IMR-90 (cell line): Measurements from ENCODE around the gene DLG3. TPM values are rescaled to one million over a fixed set of nuclear protein-coding genes. Genes with fewer than 3 reads are reported as not detected.

Experiments
- ATAC-seq: fragments of 200-7000 bp; cut with Tn5 transposase; 2 replicates; pipeline ENCODE4 v1.9.1; 2020; ENCODE audit warnings: low read depth, mild to moderate bottlenecking, moderate library complexity
- BruUV-seq: library from RNA; stranded (reverse); fragments of 400-500 nt; replicated peaks from 2 replicates; lab custom pipeline; 2021; lab: Mats Ljungman, UMichigan
- CTCF ChIA-PET: fragments of 300-600 bp; formaldehyde crosslinking; extraction: SDS; loops from one replicate; lab custom pipeline; 2021; ENCODE audit warnings: antibody characterized with exemption; lab: Yijun Ruan, JAX
- POLR2A ChIA-PET: fragments of 300-600 bp; sonication (Branson Sonifier 250); formaldehyde crosslinking; loops from one replicate; lab custom pipeline; 2022; ENCODE audit warnings: antibody characterized with exemption; ENCODE audit not compliant: unreplicated experiment; lab: Charles Lee
- DNase-seq: peaks from one replicate; pipeline ENCODE4 v3.0.0; 2013
- H2AFZ ChIP-seq: replicated peaks from 2 replicates; pipeline ENCODE3; 2013; ENCODE audit warnings: low read length, mild to moderate bottlenecking; ENCODE audit not compliant: poor library complexity
- H2AK5ac ChIP-seq: 2 replicates; pipeline ENCODE4 v1.6.1; 2013; ENCODE audit warnings: low read depth, low read length, inconsistent platforms
- H2AK9ac ChIP-seq: replicated peaks from 2 replicates; pipeline ENCODE3; 2013; ENCODE audit warnings: mild to moderate bottlenecking, low read depth, low read length, moderate library complexity; ENCODE audit not compliant: poor library complexity
- H2BK120ac ChIP-seq: 2 replicates; pipeline ENCODE4 v1.6.1; 2013; ENCODE audit warnings: low read depth, low read length, inconsistent platforms
- H2BK15ac ChIP-seq: 3 replicates; pipeline ENCODE4 v1.6.1; 2013; ENCODE audit warnings: low read depth, low read length, inconsistent platforms
- H2BK20ac ChIP-seq: 2 replicates; pipeline ENCODE4 v1.6.1; 2013; ENCODE audit warnings: low read depth, mild to moderate bottlenecking, inconsistent platforms, low read length, moderate library complexity
- H2BK5ac ChIP-seq: 2 replicates; pipeline ENCODE4 v1.6.1; 2013; ENCODE audit warnings: mild to moderate bottlenecking, low read depth, low read length, inconsistent platforms; ENCODE audit not compliant: poor library complexity, severe bottlenecking
- H3K14ac ChIP-seq: replicated peaks from 2 replicates; pipeline ENCODE4 v1.6.1; 2013; ENCODE audit warnings: low read depth, low read length, inconsistent platforms
- H3K18ac ChIP-seq: 2 replicates; pipeline ENCODE4 v1.6.1; 2013; ENCODE audit warnings: low read depth, low read length, control low read depth
- H3K23ac ChIP-seq: 2 replicates; pipeline ENCODE4 v1.6.1; 2013; ENCODE audit warnings: low read depth, low read length, inconsistent platforms
- H3K27ac ChIP-seq: 2 replicates; pipeline ENCODE4 v1.5.1; 2013; ENCODE audit warnings: mild to moderate bottlenecking, control low read depth, low read length; ENCODE audit not compliant: insufficient read depth
- H3K27me3 ChIP-seq: 2 replicates; pipeline ENCODE4 v1.6.1; 2013; ENCODE audit warnings: low read length; ENCODE audit not compliant: control insufficient read depth, insufficient read depth
- H3K36me3 ChIP-seq: 2 replicates; pipeline ENCODE4 v1.6.1; 2013; ENCODE audit warnings: low read length, mixed read lengths; ENCODE audit not compliant: control insufficient read depth, insufficient read depth
- H3K4ac ChIP-seq: 2 replicates; pipeline ENCODE4 v1.6.1; 2013; ENCODE audit warnings: low read depth, low read length, inconsistent platforms
- H3K4me1 ChIP-seq: 2 replicates; pipeline ENCODE4 v1.6.1; 2013; ENCODE audit warnings: low read length, mixed read lengths; ENCODE audit not compliant: control insufficient read depth, insufficient read depth
- H3K4me2 ChIP-seq: 2 replicates; pipeline ENCODE4 v1.6.1; 2013; ENCODE audit warnings: low read depth, mild to moderate bottlenecking, control low read depth, low read length, moderate library complexity
- H3K4me3 ChIP-seq: 2 replicates; pipeline ENCODE4 v1.5.1; 2013; ENCODE audit warnings: low read depth, mild to moderate bottlenecking, control low read depth, low read length, moderate library complexity; ENCODE audit not compliant: insufficient read depth
- H3K56ac ChIP-seq: 2 replicates; pipeline ENCODE4 v1.6.1; 2013; ENCODE audit warnings: low read length, inconsistent platforms; ENCODE audit not compliant: insufficient read depth; ENCODE audit errors: extremely low read depth
- H3K79me1 ChIP-seq, 2 experiments: 2 replicates each; pipeline ENCODE4 v1.6.1; 2013; ENCODE audit warnings: low read length in 2 of 2, inconsistent platforms in 1 of 2, low read depth in 1 of 2
- H3K9ac ChIP-seq: 2 replicates; pipeline ENCODE4 v1.6.1; 2013; ENCODE audit warnings: low read depth, low read length, control low read depth
- H3K9me1 ChIP-seq: 2 replicates; pipeline ENCODE4 v1.6.1; 2013; ENCODE audit warnings: low read length, inconsistent platforms; ENCODE audit not compliant: insufficient read depth
- H3K9me3 ChIP-seq: 2 replicates; pipeline ENCODE4 v1.6.1; 2013; ENCODE audit warnings: low read length; ENCODE audit not compliant: control insufficient read depth, insufficient read depth
- H4K20me1 ChIP-seq: 2 replicates; pipeline ENCODE4 v1.6.1; 2013; ENCODE audit warnings: low read length, inconsistent platforms; ENCODE audit not compliant: insufficient read depth
- H4K5ac ChIP-seq: 2 replicates; pipeline ENCODE4 v1.6.1; 2013; ENCODE audit warnings: mild to moderate bottlenecking, low read depth, low read length, control low read depth
- H4K8ac ChIP-seq, 2 experiments: 2 replicates each; pipeline ENCODE4 v1.6.1; 2013; ENCODE audit warnings: low read depth in 2 of 2, low read length in 2 of 2, control low read depth in 1 of 2, inconsistent platforms in 1 of 2
- H4K91ac ChIP-seq: 2 replicates; pipeline ENCODE4 v1.6.1; 2013; ENCODE audit warnings: low read depth, low read length, inconsistent platforms; ENCODE audit not compliant: insufficient read depth
- BHLHE40 ChIP-seq: fragments of 150-350 bp; IDR thresholded peaks from 2 replicates; pipeline ENCODE4 v1.6.1; 2016; ENCODE audit warnings: mild to moderate bottlenecking, low read depth, low read length
- CEBPB ChIP-seq: IDR thresholded peaks from 2 replicates; pipeline ENCODE4 v1.6.1; 2012; ENCODE audit warnings: low read depth, low read length, improper control_type of control experiment
- CHD1 ChIP-seq: IDR thresholded peaks from 2 replicates; pipeline ENCODE4 v1.6.1; 2012; ENCODE audit warnings: low read depth, low read length, improper control_type of control experiment
- ELK1 ChIP-seq: fragments of 150-350 bp; IDR thresholded peaks from 2 replicates; pipeline ENCODE4 v1.6.1; 2016; ENCODE audit warnings: low read depth, mild to moderate bottlenecking, low read length, moderate library complexity, borderline replicate concordance
- FOS ChIP-seq: fragments of 150-350 bp; IDR thresholded peaks from 2 replicates; pipeline ENCODE4 v1.6.1; 2016; ENCODE audit warnings: low read depth, low read length
- MAZ ChIP-seq: IDR thresholded peaks from 2 replicates; pipeline ENCODE4 v1.6.1; 2012; ENCODE audit warnings: low read depth, mild to moderate bottlenecking, low read length, improper control_type of control experiment, moderate library complexity, borderline replicate concordance
- MXI1 ChIP-seq: IDR thresholded peaks from 2 replicates; pipeline ENCODE4 v1.6.1; 2012; ENCODE audit warnings: low read depth, mild to moderate bottlenecking, low read length, moderate library complexity, borderline replicate concordance
- NFE2L2 ChIP-seq: fragments of 150-350 bp; IDR thresholded peaks from 2 replicates; pipeline ENCODE4 v1.6.1; 2016; ENCODE audit warnings: low read depth, mild to moderate bottlenecking, low read length
- POLR2A ChIP-seq: IDR thresholded peaks from 2 replicates; pipeline ENCODE4 v1.6.1; 2012; ENCODE audit warnings: mild to moderate bottlenecking, low read depth, low read length
- RAD21 ChIP-seq: IDR thresholded peaks from 2 replicates; pipeline ENCODE4 v1.6.1; 2012; ENCODE audit warnings: low read length, improper control_type of control experiment
- RCOR1 ChIP-seq: IDR thresholded peaks from 2 replicates; pipeline ENCODE4 v1.6.1; 2012; ENCODE audit warnings: mild to moderate bottlenecking, low read length, improper control_type of control experiment; ENCODE audit not compliant: insufficient replicate concordance
- RFX5 ChIP-seq: IDR thresholded peaks from 2 replicates; pipeline ENCODE4 v1.8.0; 2012; ENCODE audit warnings: low read depth, mild to moderate bottlenecking, low read length, moderate library complexity
- WGBS, 2 experiments: methylation state at CpG; one replicate each; pipeline versions ENCODE4 v1.1.5 to v1.1.7; 2013; ENCODE audit warnings: missing lambda C conversion rate in 2 of 2; ENCODE audit not compliant: insufficient read length in 1 of 2; ENCODE audit errors: extremely low coverage in 2 of 2; 5-methylcytosine and 5-hydroxymethylcytosine counted together
- dilution Hi-C: fragments of 300-500 bp; cut with HindIII; formaldehyde crosslinking; loops from one replicate; pipeline ENCODE4 v1.14.3; 2018; ENCODE audit warnings: low sequenced_read_pairs; ENCODE audit not compliant: unreplicated experiment
- in situ Hi-C: fragments of 300-500 bp; cut with MboI; formaldehyde crosslinking; loops from 3 replicates; pipeline ENCODE4 v1.14.3; 2019; ENCODE audit warnings: low sequenced_read_pairs, inconsistent platforms, mixed read lengths
- intact Hi-C: fragments of 100-400 bp; cut with micrococcal nuclease; formaldehyde crosslinking; loops from 2 replicates; pipeline ENCODE4 v1.10.0; 2022
- polyA plus RNA-seq, 3 experiments: library from polyadenylated mRNA; depleted of rRNA; stranded (reverse); fragments of >200 nt; gene quantifications; 2 replicates each; pipeline ENCODE4 v1.2.3, GENCODE V29; 2012; ENCODE audit warnings: low replicate concordance in 1 of 3
- total RNA-seq: library from RNA; depleted of rRNA; stranded (reverse); fragments of >200 nt; gene quantifications from 2 replicates; pipeline ENCODE4 v1.2.3, GENCODE V29; 2012

DLG3 gene
- total and polyA plus RNA-seq, 2 of the 4 experiments (the other 2 are of a cell fraction), result 11.0 to 27.1 TPM

- ATAC-seq (no peak), DNase-seq (no peak)
- no peaks in the 10 kb centered on the region for H3K79me1 ChIP-seq
- H3K4me3 ChIP-seq, result peak overlapping the region; percentile 37; the same call in 1 of the 2 replicates
- no peaks in the 10 kb centered on the region for H4K20me1 ChIP-seq
- no peak overlapping the region for H2AK5ac ChIP-seq
- H3K4me1 ChIP-seq, result no peaks in the 10 kb centered on the region
- H2BK5ac ChIP-seq, result no peak overlapping the region
- H2BK120ac ChIP-seq, result no peak overlapping the region
- no peak overlapping the region for H2BK15ac ChIP-seq
- peak overlapping the region; percentile 79 for H2AFZ ChIP-seq
- intact Hi-C loops (no loop called here), in situ Hi-C loops (no loop called here), dilution Hi-C loops (no loop called here)
- no peaks in the 10 kb centered on the region; the same call in 1 of the 2 replicates for H3K9me3 ChIP-seq
- ChIA-PET POLR2A (no interaction called here), CTCF (no interaction called here)
- peak overlapping the region; percentile 69; the same call in 1 of the 2 replicates for H3K4me2 ChIP-seq
- TF ChIP-seq BHLHE40 (no peak), FOS (no peak), ELK1 (no peak), RAD21 (no peak), RCOR1 (no peak), RFX5 (no peak), CEBPB (no peak), CHD1 (no peak), NFE2L2 (no peak), MAZ (no peak), POLR2A (no peak), MXI1 (no peak)
- no peak overlapping the region for H3K9ac ChIP-seq
- H4K5ac ChIP-seq, result no peak overlapping the region
- H2BK20ac ChIP-seq, result no peak overlapping the region
- no peak overlapping the region for H3K4ac ChIP-seq
- no peaks in the 10 kb centered on the region for H3K36me3 ChIP-seq
- no peak overlapping the region for H3K18ac ChIP-seq
- H3K56ac ChIP-seq, result no peak overlapping the region
- no peak overlapping the region for H2AK9ac ChIP-seq
- no peak overlapping the region for H4K8ac ChIP-seq
- 36% methylated on average over 9 of the region's 61 CpGs; no CpG with 5 or more reads in 1 of the 2 experiments for WGBS, 2 experiments
- H3K23ac ChIP-seq, result no peak overlapping the region
- no peak overlapping the region for H3K27ac ChIP-seq
- H3K14ac ChIP-seq, result no peak overlapping the region
- H4K91ac ChIP-seq, result no peak overlapping the region
- no TSS peak for BruUV-seq
- H3K27me3 ChIP-seq, result peaks cover 18% of the 10 kb centered on the region
- no peaks in the 10 kb centered on the region for H3K9me1 ChIP-seq
These were observed 466 bp downstream of the DLG3 start for GRCh38 chrX:70444946-70445656.
